ELR (cell line): ENCODE data around the gene ENPP6.
"Not testable (repeated sequence)": the region's sequence is repeated elsewhere in the genome, so short reads cannot be mapped to it uniquely, and the experiment has no call there.

Source experiments
- DNase-seq: peaks from one replicate; pipeline ENCODE4 v3.0.0-alpha.2; 2015; ENCODE audit warnings: low read depth

The ENPP6 gene

DNA sequence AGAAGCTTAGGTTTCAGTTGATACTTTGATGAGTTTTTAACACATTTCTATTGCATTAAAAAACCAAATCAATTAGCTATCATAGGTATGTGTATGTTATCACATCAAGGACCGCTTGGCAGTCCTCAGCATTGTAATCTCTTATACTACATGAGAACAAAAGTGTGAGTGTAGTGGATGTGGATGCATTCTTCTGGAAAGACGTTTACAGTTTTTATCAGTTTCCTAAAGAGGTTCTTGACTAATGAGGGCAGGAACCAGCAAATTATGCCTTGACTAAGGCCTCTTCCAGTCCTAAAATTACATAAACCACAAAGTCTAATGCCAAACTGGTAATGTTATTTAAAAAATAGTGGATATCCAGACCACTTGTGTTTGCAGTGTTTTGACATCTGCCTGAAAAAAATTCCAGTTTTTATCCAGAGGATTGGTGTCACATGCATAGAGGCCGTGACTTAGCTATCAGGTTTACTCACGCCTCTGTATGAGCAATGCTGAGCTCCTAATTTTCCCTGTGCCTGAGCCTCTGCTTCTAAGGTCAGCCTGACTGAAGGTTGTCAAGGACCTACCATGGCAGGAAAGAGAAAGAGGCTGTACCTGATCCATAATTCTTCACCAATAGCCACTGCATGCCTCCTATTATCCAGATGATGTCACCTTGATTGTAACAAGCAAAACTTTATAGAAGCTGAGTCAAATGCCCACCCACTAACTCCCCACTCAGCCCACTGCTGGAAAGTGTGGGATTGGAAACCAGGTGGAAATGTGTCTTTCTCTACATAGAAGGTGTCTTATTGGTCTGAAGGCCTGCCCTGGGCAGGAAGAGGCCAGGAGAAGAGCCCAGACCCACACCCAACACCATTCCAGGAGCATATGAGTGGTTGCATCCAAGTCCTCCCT is 68.7 kb downstream of the ENPP6 start:
- DNase-seq, result no peak

DNA sequence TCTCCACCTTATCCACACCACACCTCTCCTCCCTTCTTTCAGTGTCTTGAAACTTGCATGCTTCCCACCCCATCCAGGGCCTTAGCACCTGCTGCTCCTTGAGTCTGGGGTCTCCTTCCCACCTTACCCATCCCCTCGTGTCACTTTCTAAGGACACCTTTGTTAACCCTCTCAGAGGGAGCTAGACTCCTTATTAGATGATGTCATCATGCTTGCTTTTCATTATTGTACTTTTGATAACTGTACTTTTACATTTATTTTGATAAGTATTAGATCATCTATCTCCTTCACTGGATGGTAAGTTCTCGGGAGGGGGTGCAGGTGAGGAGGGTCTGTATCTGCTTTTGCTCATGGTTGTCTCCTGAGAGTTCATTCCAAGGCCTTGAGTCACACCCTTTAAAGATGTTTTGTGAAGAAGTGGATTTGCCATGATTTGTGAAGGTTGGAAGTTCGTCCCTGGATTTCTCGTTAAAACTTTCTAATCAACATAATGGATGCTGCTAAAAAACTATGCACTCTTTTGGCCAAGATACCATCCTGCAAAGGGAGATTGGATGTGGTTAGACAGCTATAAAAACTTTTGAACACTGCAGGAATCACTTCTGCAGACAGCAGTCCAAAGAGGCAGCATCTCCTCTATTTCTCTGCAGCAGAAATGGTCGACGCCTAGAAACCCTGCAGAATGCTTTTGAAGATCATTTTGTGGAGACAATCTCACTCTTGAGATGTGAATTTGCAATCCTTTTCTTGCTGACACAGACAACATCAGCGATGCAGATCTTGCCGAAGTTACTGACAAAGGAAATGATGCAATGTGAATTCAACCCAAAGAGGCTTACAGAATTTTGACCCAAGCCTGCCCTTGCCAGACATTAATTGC is 69.6 kb downstream of the ENPP6 start:
- no peak for DNase-seq

- DNase-seq, result no peak
Measured at GRCh38 chr4:184146951-184147350, 70.7 kb downstream of the ENPP6 start.

DNA sequence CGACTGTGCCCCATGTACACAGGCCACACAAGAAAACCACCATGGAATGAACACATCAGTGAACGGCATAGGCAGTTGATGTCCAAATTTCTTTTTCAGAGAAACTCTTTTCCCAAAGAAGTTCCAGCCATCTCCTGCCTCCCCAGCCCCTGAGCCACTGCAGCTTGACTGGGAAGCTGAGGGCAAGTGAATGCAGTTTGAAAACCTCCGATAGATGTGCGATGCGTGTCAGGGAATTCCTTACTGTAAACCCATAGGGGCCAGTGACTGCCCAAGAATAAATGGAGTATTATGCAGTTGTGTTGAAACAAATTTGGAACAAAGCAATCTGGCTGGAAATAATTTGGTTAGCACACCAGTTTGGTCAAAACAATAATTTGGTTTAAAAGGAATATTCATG is 72.1 kb downstream of the ENPP6 start:
- no peak for DNase-seq

- no peak for DNase-seq
Measured at GRCh38 chr4:184143770-184144564, 73.7 kb downstream of the ENPP6 start.

- DNase-seq, result no peak
Measured at GRCh38 chr4:184142121-184143000, 75.3 kb downstream of the ENPP6 start.

DNA sequence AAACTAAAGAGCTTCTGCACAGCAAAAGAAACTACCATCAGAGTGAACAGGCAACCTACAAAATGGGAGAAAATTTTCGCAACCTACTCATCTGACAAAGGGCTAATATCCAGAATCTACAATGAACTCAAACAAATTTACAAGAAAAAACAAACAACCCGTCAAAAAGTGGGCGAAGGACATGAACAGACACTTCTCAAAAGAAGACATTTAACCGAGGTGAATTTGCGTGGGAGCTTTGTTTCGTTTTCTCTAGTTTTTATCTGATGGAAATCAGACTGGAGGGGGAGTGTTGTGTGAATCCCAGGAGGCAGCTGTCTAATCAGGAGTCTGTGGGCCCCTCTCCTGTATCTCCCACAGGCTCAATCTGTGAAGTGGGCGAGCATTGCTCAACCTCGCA is 76.8 kb downstream of the ENPP6 start:
- not testable (repeated sequence) for DNase-seq

DNA sequence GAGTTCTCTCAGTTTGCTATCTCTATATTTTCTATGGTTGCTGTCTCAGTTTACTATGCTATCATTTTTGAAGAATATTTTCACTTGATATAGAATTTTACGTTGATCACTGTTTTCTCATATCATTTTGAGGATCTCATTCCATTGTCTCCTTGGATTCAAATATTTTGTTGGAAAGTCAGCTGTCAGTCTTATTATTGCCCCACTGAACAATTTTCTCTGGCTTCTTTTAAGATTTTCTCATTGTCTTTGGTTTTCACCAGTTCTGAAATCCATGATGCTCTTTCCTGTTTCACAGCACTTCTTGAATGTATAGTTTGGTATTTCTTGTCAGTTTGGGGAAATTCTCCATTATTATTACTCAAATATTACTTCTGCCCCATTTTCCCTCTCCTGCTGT is 81.1 kb downstream of the ENPP6 start:
- DNase-seq, result no peak

- DNase-seq, result no peak
Measured at GRCh38 chr4:184126800-184127199, 90.9 kb downstream of the ENPP6 start.

DNA sequence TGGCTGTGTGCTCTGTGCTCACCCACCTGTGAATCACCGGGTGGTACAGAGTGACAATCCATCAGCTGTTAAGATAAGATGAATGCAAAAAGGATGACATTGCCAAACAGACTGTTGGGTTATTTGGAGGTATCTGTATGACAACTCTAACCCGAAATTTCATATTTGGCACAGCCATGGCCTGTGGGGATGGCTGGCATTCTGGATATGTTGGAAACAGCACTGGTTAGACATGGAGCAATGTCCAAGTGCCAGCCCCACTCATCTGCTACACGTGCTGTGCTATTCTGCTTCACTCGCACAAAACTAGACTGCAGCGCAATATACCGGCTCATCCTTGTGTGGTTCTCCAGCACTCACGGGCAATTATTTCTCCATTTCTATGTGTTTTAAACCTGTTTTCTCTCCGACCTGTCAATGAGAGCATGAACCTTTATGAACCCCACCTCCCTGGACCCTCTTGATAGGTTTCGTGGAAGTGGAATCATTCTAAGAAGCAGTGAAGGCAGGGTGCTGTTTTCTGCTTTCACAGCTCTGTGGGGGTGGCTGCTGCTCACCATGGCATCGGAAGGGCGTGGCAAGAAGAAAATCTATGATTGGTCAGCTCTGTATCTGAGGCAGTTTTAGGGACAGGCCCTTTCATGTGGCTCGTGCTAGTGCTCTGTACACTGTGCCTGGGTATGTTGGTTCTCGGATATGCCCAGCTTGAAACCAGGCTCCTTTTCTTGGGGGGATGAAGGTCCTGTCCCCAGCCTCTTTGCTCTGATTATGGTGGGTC is 94.9 kb downstream of the ENPP6 start:
- no peak for DNase-seq

GRCh38 chr4:184120549-184121127 is 97.0 kb downstream of the ENPP6 start:
- no peak for DNase-seq

DNA sequence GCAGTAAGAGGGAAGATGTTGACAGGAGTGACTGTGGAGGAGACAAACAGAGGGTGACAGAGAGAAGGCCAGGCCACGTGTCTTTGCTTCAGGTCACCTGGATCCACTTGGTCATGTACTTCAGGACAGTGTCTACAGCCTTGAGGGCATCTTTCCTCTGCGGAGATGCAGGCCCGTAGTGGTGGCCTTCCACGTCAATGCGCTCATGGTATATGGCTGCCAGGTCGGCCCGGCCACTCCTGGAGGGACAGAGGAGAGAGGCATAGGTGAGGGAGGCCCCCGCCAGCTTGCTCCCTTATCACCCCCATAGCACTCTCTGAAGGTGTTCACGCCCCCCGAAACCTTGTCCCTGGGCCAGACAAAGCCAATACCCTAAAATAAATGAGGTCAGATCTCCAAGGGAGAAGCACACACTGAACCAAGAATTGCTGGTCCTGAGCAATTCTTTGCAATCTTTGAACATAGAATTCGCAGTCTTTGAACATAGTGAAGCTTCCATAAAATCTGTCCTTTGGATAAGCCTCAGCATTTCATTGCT is 99.9 kb downstream of the ENPP6 start:
- DNase-seq, result no peak

GRCh38 chr4:184115399-184115798 is 102.3 kb downstream of the ENPP6 start:
- no peak for DNase-seq

GRCh38 chr4:184114431-184114830 is 103.2 kb downstream of the ENPP6 start:
- no peak for DNase-seq

GRCh38 chr4:184112006-184112550 is 105.6 kb downstream of the ENPP6 start:
- DNase-seq, result no peak

- no peak for DNase-seq
Measured at GRCh38 chr4:184111233-184111832, 106.3 kb downstream of the ENPP6 start.

- no peak for DNase-seq
Measured at GRCh38 chr4:184110452-184111224, 107.0 kb downstream of the ENPP6 start.

GRCh38 chr4:184108006-184108501 is 109.6 kb downstream of the ENPP6 start:
- no peak for DNase-seq
